GM03348 (cell line): ENCODE data around the gene TRUB2.
"Not testable (repeated sequence)": the region's sequence is repeated elsewhere in the genome, so short reads cannot be mapped to it uniquely, and the experiment has no call there.

ENCODE experiments used
- DNase-seq: peaks from one replicate; pipeline ENCODE4 v3.0.0; 2012; ENCODE audit warnings: low spot score

Gene TRUB2

GRCh38 chr9:128340691-128341434 is 18.6 kb upstream of the TRUB2 start:
- no peak for DNase-seq

GRCh38 chr9:128339761-128340690 is 17.8 kb upstream of the TRUB2 start, which contains the start of gene SLC27A4:
Gene SLC27A4, plus strand, starts transcription at chr9:128340527. Its CDS starts 2,606 bp downstream, at chr9:128343133.
- DNase-seq: peak; percentile 95

GRCh38 chr9:128338852-128339614 is 16.8 kb upstream of the TRUB2 start:
- DNase-seq: not testable (repeated sequence)

GRCh38 chr9:128337936-128338335 is 15.7 kb upstream of the TRUB2 start:
- DNase-seq: no peak

- DNase-seq: no peak
Observed at GRCh38 chr9:128335914-128336313, 13.7 kb upstream of the TRUB2 start.

GRCh38 chr9:128335161-128335560 is 12.9 kb upstream of the TRUB2 start:
- DNase-seq: no peak

GRCh38 chr9:128333451-128333869 is 11.2 kb upstream of the TRUB2 start:
- no peak for DNase-seq

- no peak for DNase-seq
Observed at GRCh38 chr9:128325629-128326028, 3.4 kb upstream of the TRUB2 start.

- no peak for DNase-seq
Observed at GRCh38 chr9:128324401-128324800, 2.2 kb upstream of the TRUB2 start.

- no peak for DNase-seq
Observed at GRCh38 chr9:128323791-128324190, 1.5 kb upstream of the TRUB2 start.

- DNase-seq: peak; percentile 43
Observed at GRCh38 chr9:128323212-128323730, 1.0 kb upstream of the TRUB2 start.

GRCh38 chr9:128321879-128322403 is 306 bp downstream of the TRUB2 start:
- no peak for DNase-seq

- DNase-seq: no peak
Observed at GRCh38 chr9:128321343-128321742, 904 bp downstream of the TRUB2 start.

- DNase-seq: no peak
Observed at GRCh38 chr9:128317629-128318028, 4.6 kb downstream of the TRUB2 start.

GRCh38 chr9:128316421-128316820 is 5.8 kb downstream of the TRUB2 start:
- DNase-seq: no peak

- no peak for DNase-seq
Observed at GRCh38 chr9:128314697-128315096, 7.5 kb downstream of the TRUB2 start.

GRCh38 chr9:128310461-128310860 is 11.8 kb downstream of the TRUB2 start:
- no peak for DNase-seq

- DNase-seq: no peak
Observed at GRCh38 chr9:128309551-128309950, 12.7 kb downstream of the TRUB2 start.

GRCh38 chr9:128304971-128305288 is 17.3 kb downstream of the TRUB2 start:
- no peak for DNase-seq

- DNase-seq: peak; percentile 35
Observed at GRCh38 chr9:128304136-128304970, 17.9 kb downstream of the TRUB2 start.
